OCI-LY3 (cell line): ENCODE results near the gene MRPS11.

Experiments
- EZH2phosphoT487 ChIP-seq: fragments of 200-600 bp; shearing (Covaris generic); IDR thresholded peaks from 2 replicates; pipeline ENCODE4 v1.6.1; 2018; ENCODE audit warnings: antibody characterized with exemption, mixed run types, low read depth
- TF ChIP-seq, protein P1 (sequence below): fragments of 200-600, 300-600 bp; sonication (generic); IDR thresholded peaks from 2 replicates; pipeline ENCODE4 v1.5.1; 2014; ENCODE audit warnings: antibody characterized with exemption, low read length, low read depth

DNA sequence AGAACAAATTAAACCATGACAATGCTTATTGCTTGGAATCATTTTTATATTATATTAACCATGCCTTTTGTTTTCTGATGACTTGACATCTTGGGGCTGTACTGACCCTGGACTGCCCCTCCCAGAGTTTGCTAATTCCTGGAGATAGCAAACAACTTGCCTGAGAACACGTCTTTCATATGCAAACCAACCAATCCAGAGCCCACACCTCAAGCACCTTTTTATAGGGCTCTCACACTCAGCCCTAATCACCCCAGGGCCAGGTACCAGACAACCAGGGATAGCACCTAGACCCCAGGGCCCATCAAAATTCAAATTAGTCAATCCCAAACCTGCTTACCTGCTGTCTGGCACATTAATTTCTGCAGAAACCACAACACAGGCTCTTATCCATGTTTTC lies 36.9 kb downstream of the MRPS11 start:
- TF ChIP-seq, protein P1, sequence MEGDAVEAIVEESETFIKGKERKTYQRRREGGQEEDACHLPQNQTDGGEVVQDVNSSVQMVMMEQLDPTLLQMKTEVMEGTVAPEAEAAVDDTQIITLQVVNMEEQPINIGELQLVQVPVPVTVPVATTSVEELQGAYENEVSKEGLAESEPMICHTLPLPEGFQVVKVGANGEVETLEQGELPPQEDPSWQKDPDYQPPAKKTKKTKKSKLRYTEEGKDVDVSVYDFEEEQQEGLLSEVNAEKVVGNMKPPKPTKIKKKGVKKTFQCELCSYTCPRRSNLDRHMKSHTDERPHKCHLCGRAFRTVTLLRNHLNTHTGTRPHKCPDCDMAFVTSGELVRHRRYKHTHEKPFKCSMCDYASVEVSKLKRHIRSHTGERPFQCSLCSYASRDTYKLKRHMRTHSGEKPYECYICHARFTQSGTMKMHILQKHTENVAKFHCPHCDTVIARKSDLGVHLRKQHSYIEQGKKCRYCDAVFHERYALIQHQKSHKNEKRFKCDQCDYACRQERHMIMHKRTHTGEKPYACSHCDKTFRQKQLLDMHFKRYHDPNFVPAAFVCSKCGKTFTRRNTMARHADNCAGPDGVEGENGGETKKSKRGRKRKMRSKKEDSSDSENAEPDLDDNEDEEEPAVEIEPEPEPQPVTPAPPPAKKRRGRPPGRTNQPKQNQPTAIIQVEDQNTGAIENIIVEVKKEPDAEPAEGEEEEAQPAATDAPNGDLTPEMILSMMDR: no peak
- no peak for TF ChIP-seq EZH2phosphoT487
